LNCaP clone FGC (cell line): ENCODE data around the gene ECEL1.

Experiments
- DNase-seq: peaks from one replicate; pipeline ENCODE4 v3.0.0-alpha.2; 2011; ENCODE audit warnings: low read depth
- H3K4me3 ChIP-seq: 2 replicates; pipeline ENCODE4 v1.5.1; 2011; ENCODE audit warnings: mild to moderate bottlenecking, low read depth, low read length, control low read depth
- CTCF ChIP-seq: IDR thresholded peaks from 2 replicates; pipeline ENCODE4 v1.5.1; 2012; ENCODE audit warnings: mild to moderate bottlenecking; ENCODE audit not compliant: control insufficient read depth, insufficient read depth; ENCODE audit errors: extremely low read depth

Gene ECEL1

GRCh38 chr2:232503809-232504323 is 16.2 kb upstream of the ECEL1 start:
- TF ChIP-seq CTCF, result no peak
- no peak for DNase-seq
- H3K4me3 ChIP-seq, result no peak overlapping the region

- DNase-seq, result no peak
- TF ChIP-seq CTCF, result no peak
- H3K4me3 ChIP-seq, result no peak overlapping the region
These were observed 15.5 kb upstream of the ECEL1 start for GRCh38 chr2:232502911-232503808.

GRCh38 chr2:232502511-232502910 is 14.9 kb upstream of the ECEL1 start:
- DNase-seq, result no peak
- TF ChIP-seq CTCF, result no peak
- H3K4me3 ChIP-seq, result no peak overlapping the region

- H3K4me3 ChIP-seq, result no peak overlapping the region
- TF ChIP-seq CTCF, result no peak
- no peak for DNase-seq
These were observed 14.3 kb upstream of the ECEL1 start for GRCh38 chr2:232501794-232502390.

- TF ChIP-seq CTCF, result no peak
- no peak overlapping the region for H3K4me3 ChIP-seq
- DNase-seq, result no peak
These were observed 13.7 kb upstream of the ECEL1 start for GRCh38 chr2:232501331-232501771.

GRCh38 chr2:232498452-232498851 is 10.8 kb upstream of the ECEL1 start:
- no peak for DNase-seq
- H3K4me3 ChIP-seq, result no peak overlapping the region
- TF ChIP-seq CTCF, result no peak
